OCI-LY7 (cell line): ENCODE measurements around the gene TCF20. TPM values are rescaled to one million over a fixed set of nuclear protein-coding genes. Genes with fewer than 3 reads are reported as not detected.

ENCODE experiments used
- BruUV-seq: library from RNA; stranded (reverse); fragments of 400-500 nt; replicated peaks from 2 replicates; lab custom pipeline; 2021; lab: Mats Ljungman, UMichigan
- CTCF ChIA-PET: fragments of 300-600 bp; sonication (Branson Sonifier 250); formaldehyde crosslinking; loops from one replicate; lab custom pipeline; 2022; ENCODE audit warnings: antibody characterized with exemption; ENCODE audit not compliant: unreplicated experiment; lab: Charles Lee
- POLR2A ChIA-PET: fragments of 300-600 bp; sonication (Branson Sonifier 250); formaldehyde crosslinking; loops from one replicate; lab custom pipeline; 2022; ENCODE audit warnings: antibody characterized with exemption; lab: Charles Lee
- DNase-seq: peaks from one replicate; pipeline ENCODE4 v3.0.0-alpha.2; 2015; ENCODE audit warnings: low spot score
- H2AFZ ChIP-seq: fragments of 200-600 bp; sonication (generic), shearing (Covaris generic); 2 replicates; pipeline ENCODE4 v1.6.1; 2014; ENCODE audit warnings: mild to moderate bottlenecking, antibody characterized with exemption, low read length, moderate library complexity
- H3K27ac ChIP-seq: fragments of 200-600 bp; sonication (generic); 2 replicates; pipeline ENCODE4 v1.5.1; 2014; ENCODE audit warnings: mixed run types, low read depth, mild to moderate bottlenecking, moderate library complexity, low read length, inconsistent platforms; ENCODE audit not compliant: poor library complexity, severe bottlenecking
- H3K36me3 ChIP-seq: fragments of 200-600 bp; sonication (generic); 2 replicates; pipeline ENCODE4 v1.6.1; 2014; ENCODE audit warnings: mild to moderate bottlenecking, antibody characterized with exemption, low read length, moderate library complexity, mixed read lengths; ENCODE audit not compliant: insufficient read depth
- H3K4me1 ChIP-seq: fragments of 200-600 bp; sonication (generic); 2 replicates; pipeline ENCODE4 v1.5.1; 2014; ENCODE audit warnings: mild to moderate bottlenecking, low read length; ENCODE audit not compliant: insufficient read depth, poor library complexity, severe bottlenecking
- H3K4me2 ChIP-seq: fragments of 200-600 bp; sonication (generic); 2 replicates; pipeline ENCODE4 v1.6.1; 2014; ENCODE audit warnings: mild to moderate bottlenecking, low read length
- H3K4me3 ChIP-seq: fragments of 200-600 bp; sonication (generic); 2 replicates; pipeline ENCODE4 v1.5.1; 2014; ENCODE audit warnings: mild to moderate bottlenecking, low read depth, low read length; ENCODE audit not compliant: poor library complexity, severe bottlenecking
- H3K79me2 ChIP-seq: fragments of 200-600 bp; sonication (generic); 2 replicates; pipeline ENCODE4 v1.6.1; 2016; ENCODE audit warnings: low read depth, mild to moderate bottlenecking, low read length, moderate library complexity, mixed read lengths; ENCODE audit not compliant: insufficient read depth
- H3K9me2 ChIP-seq: fragments of 200-600 bp; sonication (generic); 2 replicates; pipeline ENCODE4 v1.6.1; 2016; ENCODE audit warnings: mild to moderate bottlenecking, low read length, mixed read lengths; ENCODE audit not compliant: insufficient read depth
- H3K9me3 ChIP-seq: fragments of 200-600 bp; sonication (generic); 2 replicates; pipeline ENCODE4 v1.6.1; 2014; ENCODE audit warnings: mild to moderate bottlenecking, mixed run types, low read length, mixed read lengths
- H4K20me1 ChIP-seq: fragments of 200-600 bp; sonication (generic); 2 replicates; pipeline ENCODE4 v1.6.1; 2014; ENCODE audit warnings: mild to moderate bottlenecking, antibody characterized with exemption, low read length, moderate library complexity, mixed read lengths; ENCODE audit not compliant: insufficient read depth
- CTCF ChIP-seq: fragments of 200-600 bp; sonication (generic); conservative IDR thresholded peaks from 2 replicates; pipeline ENCODE4 v1.5.1; 2014; ENCODE audit warnings: mild to moderate bottlenecking, antibody characterized with exemption, low read length, moderate library complexity, mixed read lengths
- EZH2phosphoT487 ChIP-seq: fragments of 200-600 bp; sonication (generic); IDR thresholded peaks from 2 replicates; pipeline ENCODE4 v1.6.1; 2018; ENCODE audit warnings: low read depth, borderline replicate concordance, mild to moderate bottlenecking, mixed run types, antibody characterized with exemption, low read length, moderate library complexity, mixed read lengths
- intact Hi-C: fragments of 100-400 bp; cut with micrococcal nuclease; formaldehyde crosslinking; loops from one replicate; pipeline ENCODE4 v1.10.0; 2022; ENCODE audit not compliant: unreplicated experiment
- total RNA-seq, 2 experiments: library from RNA; depleted of rRNA in 1 of 2; stranded (reverse); fragments of >200 nt in 1 of 2; shearing (Covaris generic) in 1 of 2; gene quantifications; 2 replicates each; pipeline ENCODE4 v1.2.3, GENCODE V29; 2014 to 2022

The TCF20 gene
- total RNA-seq, 2 experiments from 2014 or later, result 56.0 to 71.1 TPM

- TF ChIP-seq CTCF (no peak), EZH2phosphoT487 (no peak)
- Histone ChIP-seq H3K9me2 (no peaks in the 10 kb centered on the region), H2AFZ (no peak overlapping the region), H3K79me2 (peaks cover 56% of the 10 kb centered on the region; the same call in 1 of the 2 replicates), H4K20me1 (no peaks in the 10 kb centered on the region; the same call in 1 of the 2 replicates), H3K27ac (no peak overlapping the region), H3K9me3 (no peaks in the 10 kb centered on the region), H3K4me1 (peaks cover 11% of the 10 kb centered on the region), H3K4me3 (no peak overlapping the region), H3K4me2 (no peak overlapping the region), H3K36me3 (no peaks in the 10 kb centered on the region)
- POLR2A ChIA-PET, result no interaction called here
- BruUV-seq, result no TSS peak
- DNase-seq, result no peak
- intact Hi-C loops, result no loop called here
- CTCF ChIA-PET, result no interaction called here
Observed at GRCh38 chr22:42229455-42230149, 40.9 kb downstream of the TCF20 start.

GRCh38 chr22:42228483-42228882 is 42.0 kb downstream of the TCF20 start:
- intact Hi-C loops, result no loop called here
- Histone ChIP-seq H3K4me3 (no peak overlapping the region), H3K9me3 (no peaks in the 10 kb centered on the region), H2AFZ (no peak overlapping the region), H3K4me2 (no peak overlapping the region), H3K27ac (no peak overlapping the region), H4K20me1 (no peaks in the 10 kb centered on the region), H3K79me2 (peaks cover 49% of the 10 kb centered on the region; the same call in 1 of the 2 replicates), H3K9me2 (no peaks in the 10 kb centered on the region), H3K36me3 (no peaks in the 10 kb centered on the region), H3K4me1 (peaks cover 11% of the 10 kb centered on the region)
- no peak for DNase-seq
- CTCF ChIA-PET, result no interaction called here
- TF ChIP-seq CTCF (no peak), EZH2phosphoT487 (no peak)
- BruUV-seq, result no TSS peak
- POLR2A ChIA-PET, result no interaction called here

DNA sequence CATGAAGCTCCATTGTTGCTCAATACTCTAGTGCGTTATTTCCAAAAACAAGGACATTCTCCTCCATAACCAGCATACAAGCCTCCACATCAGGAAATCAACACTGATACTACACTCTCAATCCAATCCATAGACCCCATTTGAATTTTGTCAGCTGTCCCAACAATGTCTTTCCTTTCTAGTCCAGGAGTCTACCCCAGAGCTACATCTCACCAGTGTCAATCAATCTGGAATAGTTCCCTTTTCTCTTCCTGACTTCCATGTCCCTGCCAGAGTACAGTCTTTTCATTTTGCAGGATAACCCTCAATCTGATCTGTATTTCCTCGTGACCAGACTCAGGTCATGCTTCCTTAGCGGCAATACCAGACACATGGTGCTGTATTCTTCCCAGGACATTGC is 43.0 kb downstream of the TCF20 start:
- no peak for TF ChIP-seq EZH2phosphoT487
- TF ChIP-seq CTCF, result no peak
- Histone ChIP-seq H2AFZ (no peak overlapping the region), H4K20me1 (0 out of 2 replicates have a peak, but pooled peaks cover 3% of the 10 kb centered on the region), H3K4me1 (peaks cover 11% of the 10 kb centered on the region), H3K4me3 (no peak overlapping the region), H3K9me2 (no peaks in the 10 kb centered on the region), H3K36me3 (no peaks in the 10 kb centered on the region), H3K27ac (no peak overlapping the region), H3K9me3 (no peaks in the 10 kb centered on the region), H3K79me2 (peaks cover 47% of the 10 kb centered on the region; the same call in 1 of the 2 replicates), H3K4me2 (no peak overlapping the region)
- intact Hi-C loops, result no loop called here
- no TSS peak for BruUV-seq
- ChIA-PET CTCF (no interaction called here), POLR2A (interaction anchor here (1.2 kb wide), 1 partner anchor 10 kb away, joined by 3 read pairs; no protein-coding TSS in a partner anchor)
- no peak for DNase-seq
